Breast epithelium (tissue), 4 donors: ENCODE results near the gene FBXL7. TPM values are rescaled to one million over a fixed set of nuclear protein-coding genes. Genes with fewer than 3 reads are reported as not detected.

Experiments used
- DNase-seq, 2 donors: peaks; one replicate each; pipeline ENCODE4 v3.0.0-alpha.2; 2019; ENCODE audit warnings: low spot score in 2 of 2
- H3K27ac ChIP-seq, 2 donors: fragments of 200-600 bp; sonication (generic) in 1 of 2; one replicate each; pipeline ENCODE4 v1.5.1; 2016 to 2019; ENCODE audit warnings: mild to moderate bottlenecking in 1 of 2
- H3K27me3 ChIP-seq, 2 donors: fragments of 200-600 bp; sonication (generic) in 1 of 2; one replicate each; pipeline versions ENCODE4 v1.5.1 to v1.6.0; 2017 to 2019; ENCODE audit warnings: control low read depth in 1 of 2, mild to moderate bottlenecking in 1 of 2
- H3K36me3 ChIP-seq: fragments of 200-600 bp; one replicate; pipeline ENCODE4 v1.5.1; 2019
- H3K4me1 ChIP-seq, 2 donors: fragments of 200-600 bp; sonication (generic); one replicate each; pipeline ENCODE4 v1.5.1; 2016 to 2019; ENCODE audit warnings: control low read depth in 1 of 2
- H3K4me3 ChIP-seq, 3 donors: fragments of 200-600 bp; sonication (generic); 1 replicate in 2 of 3; 2 replicates in 1 of 3; pipeline ENCODE4 v1.5.1; 2016 to 2019; ENCODE audit warnings: mild to moderate bottlenecking in 3 of 3, moderate library complexity in 2 of 3
- H3K9me3 ChIP-seq, 2 donors: fragments of 200-600 bp; sonication (generic) in 1 of 2; one replicate each; pipeline ENCODE4 v1.5.1; 2016 to 2019; ENCODE audit warnings: control low read depth in 1 of 2
- POLR2A ChIP-seq: fragments of 450-650 bp; IDR thresholded peaks from one replicate; pipeline ENCODE4 v1.6.1; 2016; ENCODE audit warnings: antibody characterized with exemption, mild to moderate bottlenecking, moderate library complexity
- POLR2AphosphoS5 ChIP-seq, 3 donors: sonication (generic); formaldehyde crosslinking; IDR thresholded peaks; one replicate each; pipeline ENCODE4 v1.6.1; 2017; ENCODE audit warnings: antibody characterized with exemption in 3 of 3
- intact Hi-C: fragments of 100-400 bp; cut with DNase I; formaldehyde crosslinking; loops from one replicate; pipeline ENCODE4 v1.15.1; 2023; ENCODE audit warnings: low total_unique reads
- total RNA-seq, 3 donors: library from RNA; depleted of rRNA; stranded (reverse); fragments of >200 nt; gene quantifications; one replicate each; pipeline ENCODE4 v1.1.0, GENCODE V29; 2016
- TF ChIP-seq, protein P1 (sequence below), 3 donors: fragments of 450-650 bp; IDR thresholded peaks; one replicate each; pipeline ENCODE4 v1.5.1; 2016 to 2017; ENCODE audit warnings: antibody characterized with exemption in 3 of 3, mild to moderate bottlenecking in 3 of 3, moderate library complexity in 3 of 3

FBXL7 gene
- total RNA-seq, 3 donors from 2014 or later = 6.9 to 17.3 (median 10.8) TPM

DNA sequence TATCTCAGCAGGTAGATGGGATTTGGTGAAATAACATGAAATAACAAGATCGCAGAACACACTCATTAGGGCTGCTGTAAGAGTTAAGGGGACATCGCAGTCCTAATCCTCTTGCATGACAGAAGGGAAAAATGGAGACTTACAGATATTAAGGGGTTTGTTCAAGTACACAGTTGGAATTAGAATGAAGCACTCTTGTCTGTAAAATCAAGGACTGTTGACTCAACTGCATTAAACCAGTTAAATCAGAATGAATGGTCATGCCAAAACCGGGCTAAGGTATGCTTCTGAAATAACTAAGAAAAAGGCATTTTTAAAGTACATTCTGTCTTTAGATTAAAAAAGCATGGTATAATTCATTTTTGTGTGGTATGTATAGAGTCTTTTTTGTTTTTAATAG lies 95.9 kb downstream of the FBXL7 start:
- H3K27me3 ChIP-seq = no peaks in the 10 kb centered on the region
- no peaks in the 10 kb centered on the region for H3K36me3 ChIP-seq
- no peak overlapping the region for H3K27ac ChIP-seq
- intact Hi-C loops = no loop called here
- no peak for DNase-seq
- H3K4me3 ChIP-seq = no peak overlapping the region
- TF ChIP-seq, protein P1, sequence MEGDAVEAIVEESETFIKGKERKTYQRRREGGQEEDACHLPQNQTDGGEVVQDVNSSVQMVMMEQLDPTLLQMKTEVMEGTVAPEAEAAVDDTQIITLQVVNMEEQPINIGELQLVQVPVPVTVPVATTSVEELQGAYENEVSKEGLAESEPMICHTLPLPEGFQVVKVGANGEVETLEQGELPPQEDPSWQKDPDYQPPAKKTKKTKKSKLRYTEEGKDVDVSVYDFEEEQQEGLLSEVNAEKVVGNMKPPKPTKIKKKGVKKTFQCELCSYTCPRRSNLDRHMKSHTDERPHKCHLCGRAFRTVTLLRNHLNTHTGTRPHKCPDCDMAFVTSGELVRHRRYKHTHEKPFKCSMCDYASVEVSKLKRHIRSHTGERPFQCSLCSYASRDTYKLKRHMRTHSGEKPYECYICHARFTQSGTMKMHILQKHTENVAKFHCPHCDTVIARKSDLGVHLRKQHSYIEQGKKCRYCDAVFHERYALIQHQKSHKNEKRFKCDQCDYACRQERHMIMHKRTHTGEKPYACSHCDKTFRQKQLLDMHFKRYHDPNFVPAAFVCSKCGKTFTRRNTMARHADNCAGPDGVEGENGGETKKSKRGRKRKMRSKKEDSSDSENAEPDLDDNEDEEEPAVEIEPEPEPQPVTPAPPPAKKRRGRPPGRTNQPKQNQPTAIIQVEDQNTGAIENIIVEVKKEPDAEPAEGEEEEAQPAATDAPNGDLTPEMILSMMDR (IDR thresholded peaks at IDR 0.05) = no peak
- no peaks in the 10 kb centered on the region for H3K9me3 ChIP-seq
- H3K4me1 ChIP-seq = no peaks in the 10 kb centered on the region

DNA sequence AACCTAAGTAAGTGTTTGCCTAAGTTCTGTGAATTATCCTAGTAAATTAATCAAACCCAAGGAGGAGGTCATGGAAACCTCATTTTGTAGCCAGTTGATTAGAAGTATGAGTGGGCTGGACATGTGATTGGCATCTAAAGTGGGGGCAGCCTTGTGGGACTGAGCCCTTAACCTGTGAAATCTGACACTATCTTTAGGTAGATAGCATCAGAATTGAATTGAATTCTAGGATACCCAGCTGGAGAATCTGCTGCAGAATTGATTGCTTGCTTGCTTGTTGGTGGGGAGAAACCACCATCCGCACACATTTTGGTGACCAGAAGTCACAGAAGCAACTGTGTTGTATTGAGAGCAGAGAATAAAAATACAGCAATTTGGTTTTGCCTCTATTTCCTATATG lies 97.0 kb downstream of the FBXL7 start:
- intact Hi-C loops = no loop called here
- Histone ChIP-seq H3K36me3 (no peaks in the 10 kb centered on the region), H3K27me3 (no peaks in the 10 kb centered on the region), H3K4me3 (no peak overlapping the region), H3K9me3 (no peaks in the 10 kb centered on the region), H3K27ac (no peak overlapping the region), H3K4me1 (no peaks in the 10 kb centered on the region)
- TF ChIP-seq, protein P1 (IDR thresholded peaks at IDR 0.05) = no peak
- TF ChIP-seq POLR2AphosphoS5 (IDR thresholded peaks at IDR 0.05) = no peak
- no peak for TF ChIP-seq POLR2A
- DNase-seq = no peak

DNA sequence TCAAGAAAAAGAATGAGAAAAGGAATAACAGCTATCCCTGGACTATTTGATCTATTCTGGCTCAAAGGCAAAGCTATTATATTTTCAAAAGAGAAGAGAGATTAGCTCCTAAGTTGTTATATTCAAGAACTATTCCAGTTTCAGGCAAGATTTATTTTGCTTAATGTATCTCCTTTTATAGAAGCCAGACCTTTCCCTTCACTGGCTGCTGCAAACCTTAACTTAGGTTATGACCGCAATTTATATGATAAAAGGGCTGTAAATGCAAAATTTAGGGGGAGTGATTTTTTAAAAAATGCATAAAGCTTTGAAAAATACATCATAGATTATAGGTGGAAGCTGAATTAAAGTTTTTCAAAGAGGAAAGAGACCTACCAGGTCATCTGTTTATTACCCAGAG lies 97.8 kb downstream of the FBXL7 start:
- Histone ChIP-seq H3K9me3 (no peaks in the 10 kb centered on the region), H3K4me3 (no peak overlapping the region), H3K36me3 (no peaks in the 10 kb centered on the region), H3K27ac (no peak overlapping the region), H3K4me1 (no peaks in the 10 kb centered on the region), H3K27me3 (no peaks in the 10 kb centered on the region)
- intact Hi-C loops = no loop called here
- no peak for DNase-seq
- TF ChIP-seq, protein P1 (IDR thresholded peaks at IDR 0.05) = no peak
- TF ChIP-seq POLR2A = no peak
- TF ChIP-seq POLR2AphosphoS5 (IDR thresholded peaks at IDR 0.05) = no peak

DNA sequence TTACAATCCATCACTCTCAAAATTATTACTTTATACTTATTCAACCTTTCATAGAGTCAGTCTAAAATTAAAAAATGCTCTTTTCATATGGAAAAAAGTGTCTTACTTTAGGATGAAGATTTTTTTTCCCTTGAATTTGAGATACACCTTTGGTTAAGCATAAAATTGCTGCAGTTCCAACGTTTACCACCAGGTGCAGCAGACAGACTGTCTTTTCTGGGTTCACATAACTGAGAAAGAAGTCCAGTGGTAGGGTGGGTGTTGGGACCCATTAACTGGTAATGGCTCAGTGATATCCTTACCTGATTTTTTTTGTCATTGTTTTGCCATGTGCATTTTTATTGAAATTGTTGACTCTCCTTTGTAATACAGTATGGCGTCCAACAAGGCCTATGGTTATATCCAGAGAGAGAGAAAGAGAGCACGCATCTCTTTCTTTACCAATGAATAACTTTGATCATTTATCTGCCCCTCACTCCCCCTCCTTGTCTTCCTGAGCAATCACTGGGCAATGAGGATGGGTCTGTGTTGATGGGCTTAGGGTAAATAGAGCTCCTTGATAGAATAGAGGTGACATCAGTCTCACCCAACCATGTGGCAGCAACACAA lies 98.4 kb downstream of the FBXL7 start:
- TF ChIP-seq, protein P1 (IDR thresholded peaks at IDR 0.05) = no peak
- TF ChIP-seq POLR2A (no peak), POLR2AphosphoS5 (IDR thresholded peaks at IDR 0.05) (no peak)
- no peak for DNase-seq
- H3K36me3 ChIP-seq = no peaks in the 10 kb centered on the region
- H3K9me3 ChIP-seq = no peaks in the 10 kb centered on the region
- intact Hi-C loops = no loop called here
- no peaks in the 10 kb centered on the region for H3K27me3 ChIP-seq
- H3K27ac ChIP-seq = no peak overlapping the region
- no peaks in the 10 kb centered on the region for H3K4me1 ChIP-seq
- no peak overlapping the region for H3K4me3 ChIP-seq

DNA sequence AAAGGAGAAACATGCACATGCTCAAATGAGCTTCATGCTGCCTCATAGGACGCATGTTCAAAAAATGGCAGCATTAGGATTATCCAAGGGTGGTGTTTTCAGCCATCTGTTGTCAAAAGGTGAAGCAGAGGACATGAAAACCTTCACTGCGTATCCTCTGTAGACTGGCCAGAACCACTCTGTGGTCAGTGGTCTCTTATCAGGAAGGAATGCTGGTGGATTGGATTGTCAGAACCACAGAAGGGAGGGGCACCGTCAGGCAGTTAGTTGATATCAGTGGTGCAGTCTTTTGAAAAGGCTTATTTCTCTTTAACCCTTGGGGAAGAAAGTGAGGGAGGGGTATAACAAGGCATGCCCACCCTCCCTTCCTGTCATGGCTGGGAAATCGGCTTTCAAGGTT lies 100.1 kb downstream of the FBXL7 start:
- H3K4me1 ChIP-seq = no peaks in the 10 kb centered on the region
- H3K9me3 ChIP-seq = no peaks in the 10 kb centered on the region
- no peaks in the 10 kb centered on the region for H3K36me3 ChIP-seq
- H3K27ac ChIP-seq = no peak overlapping the region
- no peak overlapping the region for H3K4me3 ChIP-seq
- DNase-seq = no peak
- no peaks in the 10 kb centered on the region for H3K27me3 ChIP-seq
- intact Hi-C loops = no loop called here
- no peak for TF ChIP-seq POLR2AphosphoS5 (IDR thresholded peaks at IDR 0.05)
- no peak for TF ChIP-seq POLR2A
- TF ChIP-seq, protein P1 (IDR thresholded peaks at IDR 0.05) = no peak
